ENCODE measurements around the gene C4orf36. TPM values are rescaled to one million over a fixed set of nuclear protein-coding genes. Genes with fewer than 3 reads are reported as not detected.
A peak's percentile ranks its signal among the peaks of the same experiment; 100 is the strongest.

The C4orf36 gene
- 1 to 10 TPM in 2 of 4 donors, under 1 TPM in 1, not detected in 1; 0.83 to 2.4 (median 1.4) TPM for total RNA-seq

GRCh38 chr4:86891762-86892635, at the start of gene C4orf36:
C4orf36 (minus strand) TSS chr4:86892422; CDS start chr4:86891520, 902 bp downstream.
- peak within 1 kb of the TSS; percentile 91 for H3K4me3 ChIP-seq
- 3% methylated on average over 29 of the region's 84 CpGs for WGBS
- TF ChIP-seq CTCF (IDR thresholded peaks at IDR 0.05): no peak
- no peak for TF ChIP-seq EP300 (IDR thresholded peaks at IDR 0.05)
- TF ChIP-seq POLR2AphosphoS5 (IDR thresholded peaks at IDR 0.05): peak in 2 of 3 donors; percentile 61 to 79
- peak; percentile 88 for DNase-seq (ENCODE audit: low spot score in 2 of 2)
- peak within 1 kb of the TSS; percentile 99 for H3K27ac ChIP-seq
- peaks cover 24% of the 10 kb centered on the region for H3K4me1 ChIP-seq
- no peaks in the 10 kb centered on the region for H3K9me3 ChIP-seq
- no peaks in the 10 kb centered on the region for H3K36me3 ChIP-seq
- no peaks in the 10 kb centered on the region for H3K27me3 ChIP-seq

- WGBS: 85% methylated on average over 15 of the region's 15 CpGs
- TF ChIP-seq POLR2AphosphoS5 (IDR thresholded peaks at IDR 0.05) (no peak), CTCF (IDR thresholded peaks at IDR 0.05) (no peak), EP300 (IDR thresholded peaks at IDR 0.05) (no peak), POLR2A (IDR thresholded peaks at IDR 0.05) (no peak)
- Histone ChIP-seq H3K36me3 (no peaks in the 10 kb centered on the region), H3K27me3 (no peaks in the 10 kb centered on the region), H3K4me1 (peaks cover 67% of the 10 kb centered on the region), H3K27ac (no peak overlapping the region), H3K9me3 (no peaks in the 10 kb centered on the region), H3K4me3 (no peak overlapping the region)
- DNase-seq (ENCODE audit: low spot score in 2 of 2): no peak
Observed at GRCh38 chr4:86940920-86941460, 48.8 kb upstream of the C4orf36 start.

- H3K36me3 ChIP-seq: no peaks in the 10 kb centered on the region
- no peaks in the 10 kb centered on the region for H3K27me3 ChIP-seq
- peak overlapping the region; percentile 79 for H3K27ac ChIP-seq
- no peaks in the 10 kb centered on the region for H3K9me3 ChIP-seq
- WGBS: 54% methylated on average over 8 of the region's 8 CpGs
- no peak for TF ChIP-seq POLR2AphosphoS5 (IDR thresholded peaks at IDR 0.05)
- TF ChIP-seq CTCF (IDR thresholded peaks at IDR 0.05): no peak
- no peak for TF ChIP-seq EP300 (IDR thresholded peaks at IDR 0.05)
- no peak for DNase-seq (ENCODE audit: low spot score in 2 of 2)
- H3K4me1 ChIP-seq: peaks cover 65% of the 10 kb centered on the region
- peak overlapping the region; percentile 6 for H3K4me3 ChIP-seq
Observed at GRCh38 chr4:86939729-86940575, 47.7 kb upstream of the C4orf36 start.

- Histone ChIP-seq H3K36me3 (no peaks in the 10 kb centered on the region), H3K4me3 (peak overlapping the region; percentile 6), H3K4me1 (peaks cover 65% of the 10 kb centered on the region), H3K27ac (peak overlapping the region; percentile 79), H3K27me3 (no peaks in the 10 kb centered on the region), H3K9me3 (no peaks in the 10 kb centered on the region)
- TF ChIP-seq EP300 (IDR thresholded peaks at IDR 0.05) (no peak), CTCF (IDR thresholded peaks at IDR 0.05) (no peak), POLR2AphosphoS5 (IDR thresholded peaks at IDR 0.05) (no peak), POLR2A (IDR thresholded peaks at IDR 0.05) (no peak)
- WGBS: 38% methylated on average over 4 of the region's 4 CpGs
- no peak for DNase-seq (ENCODE audit: low spot score in 2 of 2)
Observed at GRCh38 chr4:86938771-86939520, 46.7 kb upstream of the C4orf36 start.
